ENCODE results near the gene CLEC3B. TPM values are rescaled to one million over a fixed set of nuclear protein-coding genes. Genes with fewer than 3 reads are reported as not detected.
A peak's percentile ranks its signal among the peaks of the same experiment; 100 is the strongest.

CLEC3B gene
- total and polyA plus RNA-seq, 2 of the 8 experiments (the other 6 are each of a cell fraction or from before 2014, with no cell fraction given) = 0.32 TPM; not detected in 1

GRCh38 chr3:45071075-45071474, 45.0 kb downstream of the CLEC3B start:
- no peak overlapping the region for H4K5ac ChIP-seq (ENCODE audit: insufficient read length, low read depth, low read length)
- DNase-seq (ENCODE audit: low read depth in 1 of 2, low spot score in 2 of 2) (no peak), FAIRE-seq (no peak)
- H3K23ac ChIP-seq (ENCODE audit: insufficient read length) = no peak overlapping the region
- POLR2A ChIA-PET (ENCODE audit: partially characterized antibody) = interaction anchor here (2.0 kb wide), 1 partner anchor 16 kb away, joined by 4 read pairs; no protein-coding TSS in a partner anchor
- H2BK120ac ChIP-seq (replicated peaks; ENCODE audit: low read depth, low read length) = no peak overlapping the region
- no peak overlapping the region for H2BK20ac ChIP-seq (ENCODE audit: low read length)
- H2BK15ac ChIP-seq (ENCODE audit: low read length) = no peak overlapping the region
- H3K4ac ChIP-seq (replicated peaks; ENCODE audit: insufficient read length, low read depth, low read length) = no peak overlapping the region
- H3K4me3 ChIP-seq (ENCODE audit: extremely low read depth in 1 of 4, insufficient read depth in 2 of 4, low read depth in 3 of 4, low read length in 4 of 4) = no peak overlapping the region
- H3K27me3 ChIP-seq (replicated peaks in 1 of 4; ENCODE audit: control insufficient read depth in 3 of 4, extremely low read depth in 1 of 4, insufficient read depth in 3 of 4, low read length in 3 of 4) = no peaks in the 10 kb centered on the region
- no peak overlapping the region for H2AK5ac ChIP-seq (ENCODE audit: low read depth, low read length)
- H3K9me3 ChIP-seq (ENCODE audit: insufficient read depth in 2 of 2, low read depth in 1 of 2, low read length in 1 of 2) = no peaks in the 10 kb centered on the region
- H2BK5ac ChIP-seq (ENCODE audit: low read depth, low read length) = no peak overlapping the region
- no peak overlapping the region for H3K4me2 ChIP-seq (ENCODE audit: insufficient read depth in 1 of 2, low read depth in 2 of 2, low read length in 2 of 2)
- no peak overlapping the region for H3K9ac ChIP-seq (replicated peaks in 1 of 4; ENCODE audit: extremely low read depth in 1 of 4, low read depth in 3 of 4, low read length in 3 of 4)
- H2BK12ac ChIP-seq (ENCODE audit: low read depth, low read length) = no peak overlapping the region
- no peak overlapping the region for H3K14ac ChIP-seq (ENCODE audit: insufficient read length)
- no peaks in the 10 kb centered on the region for H4K20me1 ChIP-seq (replicated peaks in 1 of 2; ENCODE audit: control insufficient read depth in 1 of 2, insufficient read depth in 2 of 2, low read length in 2 of 2)
- CTCF ChIA-PET (ENCODE audit: partially characterized antibody) = interaction anchor here (0.7 to 1.4 kb wide), 5 partner anchors 9 to 589 kb away, joined by 3 to 4 read pairs (median 3); no protein-coding TSS in a partner anchor
- no peak overlapping the region for H3K56ac ChIP-seq (replicated peaks; ENCODE audit: insufficient read length, low read depth, low read length)
- no peaks in the 10 kb centered on the region for H3K36me3 ChIP-seq (ENCODE audit: control insufficient read depth in 2 of 4, insufficient read depth in 4 of 4, low read length in 3 of 4)
- H2AFZ ChIP-seq (ENCODE audit: low read length) = no peak overlapping the region
- H3K18ac ChIP-seq (ENCODE audit: extremely low read depth, low read length) = no peak overlapping the region
- TF ChIP-seq KDM1A (IDR thresholded peaks at IDR 0.05; ENCODE audit: borderline replicate concordance, low read length) (peak; percentile 77; the same call in 1 of the 2 replicates), HDAC2 (IDR thresholded peaks at IDR 0.05; ENCODE audit: borderline replicate concordance in 1 of 2, low read depth in 2 of 2, low read length in 2 of 2) (0 out of 4 replicates have a peak, but pooled peaks of 1 of the 2 experiments have one; percentile 31), HDAC6 (IDR thresholded peaks at IDR 0.05; ENCODE audit: low read depth, low read length) (no peak)
- no peak overlapping the region for H4K8ac ChIP-seq (ENCODE audit: extremely low read depth, insufficient read depth, low read length)
- H3K79me1 ChIP-seq (ENCODE audit: low read depth, low read length) = no peaks in the 10 kb centered on the region
- no peak overlapping the region for H4K91ac ChIP-seq (replicated peaks; ENCODE audit: insufficient read length, low read length)
- no peaks in the 10 kb centered on the region for H3K4me1 ChIP-seq (replicated peaks in 1 of 4; ENCODE audit: control insufficient read depth in 3 of 4, insufficient read depth in 4 of 4, low read length in 3 of 4)
- no peaks in the 10 kb centered on the region for H3K79me2 ChIP-seq (ENCODE audit: control insufficient read depth in 1 of 2, insufficient read depth in 2 of 2, low read length in 2 of 2)
- H3K27ac ChIP-seq (ENCODE audit: low read depth, low read length) = no peak overlapping the region
- H3K23me2 ChIP-seq (ENCODE audit: low read depth, low read length) = no peaks in the 10 kb centered on the region
